ENCODE results near the gene CALU. TPM values are rescaled to one million over a fixed set of nuclear protein-coding genes. Genes with fewer than 3 reads are reported as not detected.

Gene CALU
- polyA plus RNA-seq, 3 donors, result 13.8 to 44.0 (median 33.2) TPM

GRCh38 chr7:128729494-128729893 is 9.7 kb upstream of the CALU start:
- peaks cover 1 to 13% (median 7%) of the 10 kb centered on the region in 3 donors for H3K27me3 Mint-ChIP-seq (ENCODE audit: low read depth in 3 of 3)
- peaks cover 2% of the 10 kb centered on the region for H3K4me1 Mint-ChIP-seq
- H3K9me3 Mint-ChIP-seq, result peaks cover 0 to 3% (median 2%) of the 10 kb centered on the region in 7 donors
- no CpG with 5 or more reads among the region's 4 CpGs for WGBS (ENCODE audit: insufficient coverage)
- no peaks in the 10 kb centered on the region for H3K9me3 ChIP-seq (replicated peaks in 1 of 2; ENCODE audit: control insufficient read depth in 1 of 2, insufficient read depth in 1 of 2, low read length in 2 of 2)
- no peak overlapping the region for H3K4me3 Mint-ChIP-seq
- DNase-seq, result no peak
- no peaks in the 10 kb centered on the region for H4K20me1 ChIP-seq (ENCODE audit: insufficient read depth, low read length)
- no peaks in the 10 kb centered on the region for H3K36me3 Mint-ChIP-seq
- no peak overlapping the region for H3K27ac ChIP-seq (ENCODE audit: low read depth in 1 of 2, low read length in 2 of 2)
- H3K4me1 ChIP-seq (ENCODE audit: control insufficient read depth in 1 of 2, insufficient read depth in 2 of 2, low read length in 2 of 2), result peaks cover 2% of the 10 kb centered on the region in 2 donors
- H3K79me2 ChIP-seq (ENCODE audit: insufficient read depth, low read length), result no peaks in the 10 kb centered on the region
- H3K4me2 ChIP-seq (replicated peaks; ENCODE audit: extremely low read depth, low read length, poor library complexity, severe bottlenecking), result no peak overlapping the region
- TF ChIP-seq, protein P1, sequence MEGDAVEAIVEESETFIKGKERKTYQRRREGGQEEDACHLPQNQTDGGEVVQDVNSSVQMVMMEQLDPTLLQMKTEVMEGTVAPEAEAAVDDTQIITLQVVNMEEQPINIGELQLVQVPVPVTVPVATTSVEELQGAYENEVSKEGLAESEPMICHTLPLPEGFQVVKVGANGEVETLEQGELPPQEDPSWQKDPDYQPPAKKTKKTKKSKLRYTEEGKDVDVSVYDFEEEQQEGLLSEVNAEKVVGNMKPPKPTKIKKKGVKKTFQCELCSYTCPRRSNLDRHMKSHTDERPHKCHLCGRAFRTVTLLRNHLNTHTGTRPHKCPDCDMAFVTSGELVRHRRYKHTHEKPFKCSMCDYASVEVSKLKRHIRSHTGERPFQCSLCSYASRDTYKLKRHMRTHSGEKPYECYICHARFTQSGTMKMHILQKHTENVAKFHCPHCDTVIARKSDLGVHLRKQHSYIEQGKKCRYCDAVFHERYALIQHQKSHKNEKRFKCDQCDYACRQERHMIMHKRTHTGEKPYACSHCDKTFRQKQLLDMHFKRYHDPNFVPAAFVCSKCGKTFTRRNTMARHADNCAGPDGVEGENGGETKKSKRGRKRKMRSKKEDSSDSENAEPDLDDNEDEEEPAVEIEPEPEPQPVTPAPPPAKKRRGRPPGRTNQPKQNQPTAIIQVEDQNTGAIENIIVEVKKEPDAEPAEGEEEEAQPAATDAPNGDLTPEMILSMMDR (IDR thresholded peaks at IDR 0.05), result no peak
- no peak overlapping the region for H3K27ac Mint-ChIP-seq
- H3K9ac ChIP-seq (ENCODE audit: insufficient read depth, low read length, poor library complexity, severe bottlenecking), result no peak overlapping the region
- H3K27me3 ChIP-seq (ENCODE audit: control insufficient read depth in 2 of 2, insufficient read depth in 2 of 2, low read length in 2 of 2), result no peaks in the 10 kb centered on the region
- H2AFZ ChIP-seq (ENCODE audit: insufficient read depth, low read depth, low read length, poor library complexity, severe bottlenecking), result no peak overlapping the region
- H3K4me3 ChIP-seq (replicated peaks in 1 of 3; ENCODE audit: low read depth in 2 of 3, low read length in 3 of 3), result no peak overlapping the region
- intact Hi-C loops (cut with micrococcal nuclease), result no loop called here
- no peaks in the 10 kb centered on the region for H3K36me3 ChIP-seq (replicated peaks in 1 of 2; ENCODE audit: control insufficient read depth in 1 of 2, insufficient read depth in 2 of 2, low read length in 2 of 2)

DNA sequence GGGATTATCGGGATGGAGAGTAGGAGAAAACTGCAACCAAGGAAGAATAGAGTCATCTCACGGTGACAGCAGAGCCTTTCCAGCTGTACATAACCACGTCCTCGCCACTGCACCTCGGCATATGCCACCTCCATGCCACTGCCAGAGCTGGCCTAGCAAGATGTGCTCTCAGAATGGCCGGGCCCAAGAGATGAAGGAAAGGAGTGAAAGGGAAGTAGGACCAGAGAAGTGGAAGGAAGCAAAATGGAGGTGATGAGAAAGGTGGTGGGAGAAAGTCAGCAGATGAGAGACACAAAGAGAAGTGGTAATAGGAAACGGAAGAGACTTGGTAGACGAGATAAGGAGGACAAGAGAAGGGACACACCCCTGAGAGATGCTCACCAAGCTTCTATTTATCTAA is 8.0 kb upstream of the CALU start:
- no peaks in the 10 kb centered on the region for H4K20me1 ChIP-seq (ENCODE audit: insufficient read depth, low read length)
- H2AFZ ChIP-seq (ENCODE audit: insufficient read depth, low read depth, low read length, poor library complexity, severe bottlenecking), result no peak overlapping the region
- no peaks in the 10 kb centered on the region for H3K27me3 ChIP-seq (ENCODE audit: control insufficient read depth in 2 of 2, insufficient read depth in 2 of 2, low read length in 2 of 2)
- H3K9me3 ChIP-seq (replicated peaks in 1 of 2; ENCODE audit: control insufficient read depth in 1 of 2, insufficient read depth in 1 of 2, low read length in 2 of 2), result no peaks in the 10 kb centered on the region
- Mint-ChIP-seq H3K9me3 (peaks cover 0 to 3% (median 0%) of the 10 kb centered on the region in 7 donors), H3K4me1 (no peaks in the 10 kb centered on the region), H3K27ac (peak overlapping the region in 1 of 7 donors; percentile 48), H3K4me3 (peak overlapping the region in 1 of 2 donors; percentile 1), H3K27me3 (ENCODE audit: low read depth in 3 of 3) (peaks cover 1 to 9% (median 2%) of the 10 kb centered on the region in 3 donors), H3K36me3 (no peaks in the 10 kb centered on the region)
- intact Hi-C loops (cut with micrococcal nuclease), result no loop called here
- no peaks in the 10 kb centered on the region for H3K36me3 ChIP-seq (replicated peaks in 1 of 2; ENCODE audit: control insufficient read depth in 1 of 2, insufficient read depth in 2 of 2, low read length in 2 of 2)
- H3K27ac ChIP-seq (ENCODE audit: low read depth in 1 of 2, low read length in 2 of 2), result no peak overlapping the region
- H3K4me1 ChIP-seq (ENCODE audit: control insufficient read depth in 1 of 2, insufficient read depth in 2 of 2, low read length in 2 of 2), result peaks cover 17 to 18% of the 10 kb centered on the region in 2 donors
- DNase-seq, result no peak
- no peak overlapping the region for H3K9ac ChIP-seq (ENCODE audit: insufficient read depth, low read length, poor library complexity, severe bottlenecking)
- TF ChIP-seq, protein P1 (IDR thresholded peaks at IDR 0.05), result no peak
- no peaks in the 10 kb centered on the region for H3K79me2 ChIP-seq (ENCODE audit: insufficient read depth, low read length)
- 60% methylated on average over 4 of the region's 8 CpGs for WGBS (ENCODE audit: insufficient coverage)
- H3K4me2 ChIP-seq (replicated peaks; ENCODE audit: extremely low read depth, low read length, poor library complexity, severe bottlenecking), result no peak overlapping the region
- H3K4me3 ChIP-seq (replicated peaks in 1 of 3; ENCODE audit: low read depth in 2 of 3, low read length in 3 of 3), result no peak overlapping the region

Data from CD14-positive monocyte (primary cell).